Measurements from ENCODE around the gene PPFIA1.
"Not testable (repeated sequence)": the region's sequence is repeated elsewhere in the genome, so short reads cannot be mapped to it uniquely, and the experiment has no call there.

PPFIA1 gene

GRCh38 chr11:70252844-70253243, 17.6 kb upstream of the PPFIA1 start:
- DNase-seq: no peak

- DNase-seq: no peak
Measured at GRCh38 chr11:70255477-70256116, 14.9 kb upstream of the PPFIA1 start.

- not testable (repeated sequence) for DNase-seq
Measured at GRCh38 chr11:70259077-70259476, 11.4 kb upstream of the PPFIA1 start.

- no peak for DNase-seq
Measured at GRCh38 chr11:70262951-70263350, 7.5 kb upstream of the PPFIA1 start.

- no peak for DNase-seq
Measured at GRCh38 chr11:70263363-70263762, 7.1 kb upstream of the PPFIA1 start.

GRCh38 chr11:70265341-70265740, 5.1 kb upstream of the PPFIA1 start:
- DNase-seq: no peak

GRCh38 chr11:70267405-70267950, 3.0 kb upstream of the PPFIA1 start:
- DNase-seq: no peak

- DNase-seq: no peak
Measured at GRCh38 chr11:70268526-70268925, 2.0 kb upstream of the PPFIA1 start.

- DNase-seq: peak; percentile 17
Measured at GRCh38 chr11:70270877-70271648, 573 bp downstream of the PPFIA1 start.

GRCh38 chr11:70271649-70271953, 1.1 kb downstream of the PPFIA1 start:
- DNase-seq: no peak

- DNase-seq: no peak
Measured at GRCh38 chr11:70272009-70272408, 1.5 kb downstream of the PPFIA1 start.

- no peak for DNase-seq
Measured at GRCh38 chr11:70278994-70279393, 8.5 kb downstream of the PPFIA1 start.

GRCh38 chr11:70281156-70281609, 10.7 kb downstream of the PPFIA1 start:
- DNase-seq: no peak

- DNase-seq: no peak
Measured at GRCh38 chr11:70282012-70282411, 11.5 kb downstream of the PPFIA1 start.

GRCh38 chr11:70288721-70289120, 18.2 kb downstream of the PPFIA1 start:
- DNase-seq: no peak

- no peak for DNase-seq
Measured at GRCh38 chr11:70289582-70289981, 19.1 kb downstream of the PPFIA1 start.

- DNase-seq: no peak
Measured at GRCh38 chr11:70290361-70291065, 20.0 kb downstream of the PPFIA1 start.

- DNase-seq: no peak
Measured at GRCh38 chr11:70292166-70292565, 21.7 kb downstream of the PPFIA1 start.

- DNase-seq: no peak
Measured at GRCh38 chr11:70292863-70293262, 22.4 kb downstream of the PPFIA1 start.

- not testable (repeated sequence) for DNase-seq
Measured at GRCh38 chr11:70295166-70295565, 24.7 kb downstream of the PPFIA1 start.

GRCh38 chr11:70296681-70297080, 26.2 kb downstream of the PPFIA1 start:
- no peak for DNase-seq

GRCh38 chr11:70297341-70297740, 26.9 kb downstream of the PPFIA1 start:
- DNase-seq: no peak

- DNase-seq: no peak
Measured at GRCh38 chr11:70298243-70298915, 27.9 kb downstream of the PPFIA1 start.

Measured in activated CD4-positive, alpha-beta T cell treated with anti-CD3 and anti-CD28 coated beads for 1 hour (primary cell).